Testis (tissue), 2 donors: Measurements from ENCODE around the gene KCTD19.

Source experiments
- CTCF ChIP-seq, 3 experiments: fragments of 450-650 bp in 2 of 3; fragments of 200-600 bp in 1 of 3; sonication (generic) in 1 of 3; IDR thresholded peaks; one replicate each; pipeline ENCODE4 v1.5.1; 2016 to 2019; ENCODE audit warnings: antibody characterized with exemption in 3 of 3, mild to moderate bottlenecking in 2 of 3, moderate library complexity in 1 of 3
- POLR2A ChIP-seq: fragments of 450-650 bp; IDR thresholded peaks from one replicate; pipeline ENCODE4 v1.6.1; 2017; ENCODE audit warnings: antibody characterized with exemption, mild to moderate bottlenecking, moderate library complexity

- TF ChIP-seq POLR2A, result no peak
- TF ChIP-seq CTCF (IDR thresholded peaks at IDR 0.05), result no peak
Observed at GRCh38 chr16:67298277-67298676, 28.3 kb downstream of the KCTD19 start.
